WTC11 (cell line): ENCODE measurements around the gene CCM2L.

ENCODE experiments used
- CTCF ChIP-seq: fragments of 200-600 bp; IDR thresholded peaks from 2 replicates; pipeline ENCODE4 v1.8.0; 2022; ENCODE audit warnings: antibody characterized with exemption
- E2F4 ChIP-seq: sonication (generic); formaldehyde crosslinking; IDR thresholded peaks from 2 replicates; pipeline ENCODE4 v1.8.1; 2022; ENCODE audit warnings: low read depth, mild to moderate bottlenecking, moderate library complexity, missing genetic modification reagents, borderline replicate concordance

GRCh38 chr20:32077190-32077589 is 67.0 kb downstream of the CCM2L start:
- TF ChIP-seq E2F4 (CRISPR knock-in tag) (no peak), CTCF (no peak)
